GM12873 (cell line): Measurements from ENCODE around the gene TNFRSF4.

Source experiments
- TF ChIP-seq, protein P1 (sequence below): IDR thresholded peaks from 2 replicates; pipeline ENCODE4 v1.5.1; 2012; ENCODE audit warnings: low read depth, mild to moderate bottlenecking, moderate library complexity, low read length, control low read depth; ENCODE audit not compliant: insufficient read depth; ENCODE audit errors: missing control alignments

TNFRSF4 gene

DNA sequence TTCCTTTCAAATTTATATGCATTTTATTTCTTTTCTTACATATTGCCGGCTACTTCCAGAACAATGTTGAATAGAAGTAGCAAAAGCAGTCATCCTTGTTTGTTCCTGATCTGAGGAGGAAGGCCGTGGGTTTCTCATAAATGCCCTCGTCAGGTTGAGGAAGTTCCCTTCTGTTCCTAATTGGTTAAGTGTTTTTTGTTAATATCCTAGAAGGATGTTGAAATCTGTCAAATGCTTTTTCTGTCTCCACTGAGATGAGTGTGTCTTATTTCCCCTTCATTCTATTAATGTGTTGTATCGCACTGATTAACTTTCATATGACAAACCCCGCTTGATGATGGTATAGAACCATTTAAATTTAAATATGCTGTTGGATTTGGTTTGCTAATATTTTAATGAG lies 24.8 kb downstream of the TNFRSF4 start:
- TF ChIP-seq, protein P1, sequence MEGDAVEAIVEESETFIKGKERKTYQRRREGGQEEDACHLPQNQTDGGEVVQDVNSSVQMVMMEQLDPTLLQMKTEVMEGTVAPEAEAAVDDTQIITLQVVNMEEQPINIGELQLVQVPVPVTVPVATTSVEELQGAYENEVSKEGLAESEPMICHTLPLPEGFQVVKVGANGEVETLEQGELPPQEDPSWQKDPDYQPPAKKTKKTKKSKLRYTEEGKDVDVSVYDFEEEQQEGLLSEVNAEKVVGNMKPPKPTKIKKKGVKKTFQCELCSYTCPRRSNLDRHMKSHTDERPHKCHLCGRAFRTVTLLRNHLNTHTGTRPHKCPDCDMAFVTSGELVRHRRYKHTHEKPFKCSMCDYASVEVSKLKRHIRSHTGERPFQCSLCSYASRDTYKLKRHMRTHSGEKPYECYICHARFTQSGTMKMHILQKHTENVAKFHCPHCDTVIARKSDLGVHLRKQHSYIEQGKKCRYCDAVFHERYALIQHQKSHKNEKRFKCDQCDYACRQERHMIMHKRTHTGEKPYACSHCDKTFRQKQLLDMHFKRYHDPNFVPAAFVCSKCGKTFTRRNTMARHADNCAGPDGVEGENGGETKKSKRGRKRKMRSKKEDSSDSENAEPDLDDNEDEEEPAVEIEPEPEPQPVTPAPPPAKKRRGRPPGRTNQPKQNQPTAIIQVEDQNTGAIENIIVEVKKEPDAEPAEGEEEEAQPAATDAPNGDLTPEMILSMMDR: no peak

DNA sequence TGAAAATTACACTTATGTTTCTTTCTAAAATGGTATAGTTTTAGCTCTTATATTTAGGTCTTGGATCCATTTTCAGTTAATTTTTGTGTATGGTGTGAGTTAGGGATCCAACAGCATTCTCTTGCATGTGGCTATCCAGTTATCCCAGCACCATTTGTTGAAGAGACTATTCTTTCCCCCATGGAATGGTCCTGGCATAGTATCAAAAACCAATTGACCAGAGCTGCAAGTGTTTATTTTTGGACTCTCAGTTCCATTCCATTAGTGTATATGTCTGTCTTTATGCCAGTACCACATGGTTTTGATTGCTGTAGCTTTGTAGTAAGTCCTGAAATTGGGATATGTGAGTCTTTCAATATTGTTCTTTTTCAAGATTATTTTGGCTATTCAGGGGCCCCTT lies 26.0 kb downstream of the TNFRSF4 start:
- TF ChIP-seq, protein P1: no peak

- TF ChIP-seq, protein P1: no peak
Measured at GRCh38 chr1:1185101-1185765, 28.7 kb downstream of the TNFRSF4 start.

DNA sequence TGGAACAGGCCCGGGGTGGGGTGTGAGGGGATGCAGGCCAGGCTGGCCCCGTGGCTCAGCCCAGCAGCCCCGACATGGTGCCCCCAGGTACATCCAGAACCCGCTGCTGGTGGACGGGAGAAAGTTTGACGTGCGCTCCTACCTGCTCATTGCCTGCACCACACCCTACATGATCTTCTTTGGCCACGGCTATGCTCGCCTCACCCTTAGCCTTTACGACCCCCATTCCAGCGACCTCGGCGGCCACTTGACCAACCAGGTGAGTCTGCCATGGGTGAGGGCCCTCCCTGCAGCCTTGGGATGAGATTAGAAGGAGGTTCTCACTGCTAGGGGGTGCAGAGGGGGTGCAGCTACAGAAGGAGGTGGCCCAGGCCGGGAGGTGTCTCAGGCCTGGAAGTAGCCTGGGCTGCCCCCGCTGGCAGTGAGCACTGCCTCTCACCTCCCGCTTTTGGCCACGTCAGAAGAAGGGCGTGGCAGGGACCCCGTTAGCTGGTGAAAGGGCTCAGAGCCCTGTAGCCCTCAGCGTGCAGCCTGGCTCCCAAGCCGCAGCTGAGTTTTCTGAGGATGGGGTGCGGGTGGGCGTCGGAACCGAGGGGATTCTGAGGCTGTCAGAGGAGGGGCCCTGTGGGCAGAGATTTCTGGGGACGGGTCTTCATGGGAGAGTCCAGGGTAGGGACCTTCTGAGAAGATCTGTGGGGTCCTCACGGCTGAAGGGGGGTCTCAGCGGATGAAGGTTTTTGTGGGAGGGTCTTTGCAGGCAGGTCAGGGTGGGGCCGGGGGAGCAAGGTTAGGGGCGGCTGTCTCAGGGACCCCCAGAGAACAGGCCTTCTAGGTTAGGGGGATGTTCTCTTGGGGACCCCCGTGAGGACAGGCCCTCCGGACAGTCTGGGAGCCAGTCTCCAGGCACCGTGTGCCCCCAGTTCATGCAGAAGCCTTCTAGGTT lies 29.8 kb downstream of the TNFRSF4 start:
- TF ChIP-seq, protein P1: no peak

DNA sequence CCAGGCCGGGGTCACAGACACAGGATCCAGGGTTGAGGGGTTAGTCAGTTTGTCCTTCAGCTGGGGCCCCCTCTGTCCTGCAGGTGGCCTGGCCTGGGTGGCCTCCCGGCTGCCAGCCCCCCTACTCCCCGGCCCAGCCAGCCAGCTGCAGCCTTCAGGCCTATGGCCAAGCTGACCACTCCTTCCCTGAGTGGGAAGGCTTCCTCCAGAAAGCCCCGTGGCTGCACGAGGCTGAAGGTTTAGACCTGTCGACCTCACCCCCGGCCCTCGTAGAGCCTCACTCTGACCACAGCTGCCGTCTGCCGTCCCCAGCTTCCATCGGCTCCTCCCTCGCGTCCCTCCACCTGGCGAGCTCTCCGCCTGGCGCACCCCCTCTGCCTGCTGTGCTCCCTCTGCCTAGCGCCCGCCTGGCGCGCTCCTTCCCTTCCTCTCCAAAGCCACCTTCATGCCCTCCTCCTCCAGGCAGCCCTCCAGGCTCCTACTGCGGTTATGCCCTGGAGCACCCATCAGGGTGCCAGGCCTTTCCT lies 30.7 kb downstream of the TNFRSF4 start:
- TF ChIP-seq, protein P1: no peak

GRCh38 chr1:1182491-1183220 lies 31.3 kb downstream of the TNFRSF4 start:
- TF ChIP-seq, protein P1: no peak
